Spleen (tissue), 7 donors: ENCODE results near the gene SH3BP4.

Source experiments
- POLR2A ChIP-seq, 3 donors: fragments of 450-650 bp; IDR thresholded peaks; one replicate each; pipeline ENCODE4 v1.5.1; 2017; ENCODE audit warnings: antibody characterized with exemption in 3 of 3, mild to moderate bottlenecking in 1 of 3
- TF ChIP-seq, protein P1 (sequence below), 11 experiments: fragments of 200-600 bp in 7 of 11; fragments of 450-650 bp in 4 of 11; sonication (generic) in 4 of 11; IDR thresholded peaks in 8 of 11; conservative IDR thresholded peaks in 3 of 11; 1 replicate in 7 of 11; 2 replicates in 4 of 11; pipeline versions ENCODE4 v1.4.0 to v1.8.0; 2016 to 2021; ENCODE audit warnings: antibody characterized with exemption in 11 of 11, inconsistent platforms in 4 of 11, mild to moderate bottlenecking in 1 of 11
- donor health status: DM: no; HTN: no; CAD: no; lungs with moderate emphysema.
- donor health status: DM: no; HTN: no; CAD: no.
- donor health status: DM: no; HTN: no; CAD: no.

GRCh38 chr2:234958311-234958710 lies 6.5 kb downstream of the SH3BP4 start:
- TF ChIP-seq, protein P1, sequence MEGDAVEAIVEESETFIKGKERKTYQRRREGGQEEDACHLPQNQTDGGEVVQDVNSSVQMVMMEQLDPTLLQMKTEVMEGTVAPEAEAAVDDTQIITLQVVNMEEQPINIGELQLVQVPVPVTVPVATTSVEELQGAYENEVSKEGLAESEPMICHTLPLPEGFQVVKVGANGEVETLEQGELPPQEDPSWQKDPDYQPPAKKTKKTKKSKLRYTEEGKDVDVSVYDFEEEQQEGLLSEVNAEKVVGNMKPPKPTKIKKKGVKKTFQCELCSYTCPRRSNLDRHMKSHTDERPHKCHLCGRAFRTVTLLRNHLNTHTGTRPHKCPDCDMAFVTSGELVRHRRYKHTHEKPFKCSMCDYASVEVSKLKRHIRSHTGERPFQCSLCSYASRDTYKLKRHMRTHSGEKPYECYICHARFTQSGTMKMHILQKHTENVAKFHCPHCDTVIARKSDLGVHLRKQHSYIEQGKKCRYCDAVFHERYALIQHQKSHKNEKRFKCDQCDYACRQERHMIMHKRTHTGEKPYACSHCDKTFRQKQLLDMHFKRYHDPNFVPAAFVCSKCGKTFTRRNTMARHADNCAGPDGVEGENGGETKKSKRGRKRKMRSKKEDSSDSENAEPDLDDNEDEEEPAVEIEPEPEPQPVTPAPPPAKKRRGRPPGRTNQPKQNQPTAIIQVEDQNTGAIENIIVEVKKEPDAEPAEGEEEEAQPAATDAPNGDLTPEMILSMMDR (IDR thresholded peaks at IDR 0.05 in 8 of 11, conservative IDR thresholded peaks at IDR 0.05 in 3 of 11), result no peak
- TF ChIP-seq POLR2A (IDR thresholded peaks at IDR 0.05), result no peak
